Stimulated activated naive CD8-positive, alpha-beta T cell treated with anti-CD3 and anti-CD28 coated beads, Interleukin-15, Interleukin-2, amounts not matched to agents 100 ng/mL and 50 ng/mL, for 24 hours (primary cell): Measurements from ENCODE around the gene SYNE1.

Source experiments
- H3K27ac Mint-ChIP-seq: one replicate; pipeline ENCODE4 v1.8.0; 2021; ENCODE audit warnings: mild to moderate bottlenecking, mixed read lengths
- H3K27me3 Mint-ChIP-seq: one replicate; pipeline ENCODE4 v1.8.0; 2021; ENCODE audit warnings: mixed read lengths
- H3K36me3 Mint-ChIP-seq: one replicate; pipeline ENCODE4 v1.8.0; 2021; ENCODE audit warnings: low read depth, mixed read lengths
- H3K4me1 Mint-ChIP-seq: one replicate; pipeline ENCODE4 v1.8.0; 2021; ENCODE audit warnings: low read depth, mixed read lengths
- H3K4me3 Mint-ChIP-seq: one replicate; pipeline ENCODE4 v1.8.0; 2021; ENCODE audit warnings: mild to moderate bottlenecking, mixed read lengths
- H3K9me3 Mint-ChIP-seq: one replicate; pipeline ENCODE4 v1.8.0; 2021; ENCODE audit warnings: mixed read lengths

SYNE1 gene

DNA sequence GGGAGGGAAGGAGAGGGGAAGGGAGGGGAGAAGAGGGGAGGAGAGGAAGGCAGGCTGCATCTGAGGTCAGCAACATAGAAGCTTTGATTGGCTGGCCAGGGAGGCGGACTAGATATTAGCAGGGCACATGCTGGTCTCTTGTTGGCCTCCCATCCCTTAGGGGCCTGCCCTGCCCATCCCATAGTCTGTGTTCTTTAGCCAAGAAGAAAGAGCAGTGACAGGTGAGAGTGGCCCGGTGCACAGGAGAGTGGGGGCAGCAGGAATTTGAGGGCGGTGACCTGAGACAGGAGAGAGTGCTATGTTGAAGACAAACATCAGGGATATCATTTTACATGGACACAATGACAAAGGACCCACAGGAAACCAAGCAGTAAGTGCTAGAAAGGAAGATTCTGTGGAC, 413.5 kb downstream of the SYNE1 start:
- H3K9me3 Mint-ChIP-seq, result peaks cover 6% of the 10 kb centered on the region
- H3K36me3 Mint-ChIP-seq, result peaks cover 52% of the 10 kb centered on the region
- H3K27ac Mint-ChIP-seq, result no peak overlapping the region
- no peaks in the 10 kb centered on the region for H3K4me1 Mint-ChIP-seq
- H3K27me3 Mint-ChIP-seq, result no peaks in the 10 kb centered on the region
- H3K4me3 Mint-ChIP-seq, result no peak overlapping the region

DNA sequence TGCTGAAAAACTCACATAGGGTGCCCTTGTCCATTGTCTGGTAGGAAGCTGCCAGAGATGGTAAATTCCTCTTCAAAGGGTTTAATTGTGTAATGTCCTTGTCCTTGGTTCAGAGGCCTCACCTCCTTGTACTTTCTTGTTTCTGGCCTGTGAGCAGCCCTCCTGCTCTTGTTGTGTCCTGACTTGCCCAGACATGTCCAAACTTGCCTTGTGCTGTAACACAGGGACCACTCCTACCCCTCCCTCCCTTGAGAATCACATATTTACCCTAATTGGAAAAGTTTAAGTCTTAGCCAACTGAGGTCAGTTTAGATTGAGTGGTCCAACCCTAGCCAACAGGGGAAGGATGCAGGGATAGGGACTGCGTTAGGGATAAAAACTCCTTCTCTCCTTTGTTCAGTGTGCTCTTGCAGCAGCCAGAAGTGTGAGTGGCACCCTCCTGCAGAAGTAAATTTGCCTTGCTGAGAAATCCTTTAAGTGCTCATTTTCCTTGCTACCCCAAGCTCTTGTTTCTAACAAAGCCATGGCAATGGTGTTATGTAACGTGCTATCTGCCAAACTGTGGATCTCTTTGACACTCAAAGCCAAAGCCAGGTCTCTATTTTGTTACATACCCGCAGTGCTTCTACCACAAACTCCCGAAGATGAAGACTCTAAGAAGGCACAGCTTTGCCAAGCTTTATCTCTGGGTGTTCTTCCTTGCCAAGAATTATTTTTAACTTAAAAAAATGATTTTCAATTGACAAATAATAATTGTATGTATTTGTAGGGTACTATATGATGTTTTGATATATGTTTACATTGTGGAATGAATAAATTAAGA, 415.1 kb downstream of the SYNE1 start:
- no peaks in the 10 kb centered on the region for H3K27me3 Mint-ChIP-seq
- H3K4me1 Mint-ChIP-seq, result no peaks in the 10 kb centered on the region
- peaks cover 60% of the 10 kb centered on the region for H3K36me3 Mint-ChIP-seq
- H3K4me3 Mint-ChIP-seq, result no peak overlapping the region
- peaks cover 6% of the 10 kb centered on the region for H3K9me3 Mint-ChIP-seq
- H3K27ac Mint-ChIP-seq, result no peak overlapping the region

DNA sequence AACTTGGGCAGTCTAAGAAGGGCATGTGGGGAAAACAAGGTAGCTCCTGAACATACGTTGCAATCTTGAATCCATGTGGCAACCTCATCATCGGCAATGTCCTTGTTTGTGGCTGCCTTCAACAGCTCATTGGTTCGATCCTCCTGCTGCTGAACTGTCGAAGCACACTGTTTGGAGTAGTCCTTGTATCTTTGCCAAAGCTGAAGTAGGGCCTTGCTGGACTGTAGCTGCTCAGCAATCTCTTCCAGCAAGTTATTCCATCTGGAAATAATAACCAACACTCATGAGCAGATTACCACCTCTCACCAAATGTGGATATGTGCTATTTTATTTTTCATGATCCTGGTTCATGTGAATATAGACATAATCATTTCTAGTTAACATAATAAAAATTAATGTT, 416.4 kb downstream of the SYNE1 start:
- Mint-ChIP-seq H3K9me3 (peaks cover 6% of the 10 kb centered on the region), H3K27me3 (no peaks in the 10 kb centered on the region), H3K4me1 (no peaks in the 10 kb centered on the region), H3K27ac (no peak overlapping the region), H3K4me3 (no peak overlapping the region), H3K36me3 (peaks cover 65% of the 10 kb centered on the region)

DNA sequence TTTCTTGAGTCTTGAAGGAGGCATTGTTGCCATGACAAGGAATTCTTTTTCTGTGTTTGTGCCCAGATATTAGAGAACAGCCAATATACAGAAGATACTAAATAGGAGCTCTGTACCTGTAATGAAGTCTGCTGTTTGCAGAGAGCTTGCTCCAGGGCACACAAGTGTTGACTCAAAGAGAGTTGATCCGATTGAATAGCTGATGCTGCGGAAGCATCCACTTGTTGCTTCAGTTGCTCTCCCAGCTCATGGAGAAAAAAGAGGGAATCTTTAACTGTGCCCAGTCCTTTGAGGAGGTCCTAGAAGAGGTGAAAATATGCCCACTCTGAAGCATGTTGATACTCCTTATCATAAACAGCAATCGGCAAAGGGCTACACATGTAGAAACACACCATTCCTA, 418.3 kb downstream of the SYNE1 start:
- Mint-ChIP-seq H3K4me1 (no peaks in the 10 kb centered on the region), H3K27ac (no peak overlapping the region), H3K9me3 (peaks cover 6% of the 10 kb centered on the region), H3K36me3 (peaks cover 48% of the 10 kb centered on the region), H3K27me3 (no peaks in the 10 kb centered on the region), H3K4me3 (no peak overlapping the region)

DNA sequence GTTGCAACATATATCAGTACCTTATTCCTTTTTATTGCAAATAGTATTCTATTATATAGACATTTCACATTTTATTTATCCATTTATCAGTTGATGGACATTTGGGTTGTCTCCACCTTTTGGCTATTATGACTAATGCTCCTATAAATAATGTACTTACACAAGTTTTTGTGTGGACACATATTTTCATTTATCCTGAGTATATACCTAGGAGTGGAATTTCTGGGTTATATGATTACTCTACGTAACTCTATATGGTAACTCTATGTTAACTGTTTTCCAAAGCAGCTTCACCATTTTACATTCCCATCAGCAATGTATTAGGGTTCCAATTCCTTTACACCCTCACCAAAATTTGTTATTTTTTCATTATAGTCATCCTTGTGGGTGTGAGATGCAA, 424.7 kb downstream of the SYNE1 start:
- Mint-ChIP-seq H3K27ac (no peak overlapping the region), H3K4me3 (no peak overlapping the region), H3K4me1 (no peaks in the 10 kb centered on the region), H3K9me3 (no peaks in the 10 kb centered on the region), H3K27me3 (no peaks in the 10 kb centered on the region), H3K36me3 (peaks cover 29% of the 10 kb centered on the region)

DNA sequence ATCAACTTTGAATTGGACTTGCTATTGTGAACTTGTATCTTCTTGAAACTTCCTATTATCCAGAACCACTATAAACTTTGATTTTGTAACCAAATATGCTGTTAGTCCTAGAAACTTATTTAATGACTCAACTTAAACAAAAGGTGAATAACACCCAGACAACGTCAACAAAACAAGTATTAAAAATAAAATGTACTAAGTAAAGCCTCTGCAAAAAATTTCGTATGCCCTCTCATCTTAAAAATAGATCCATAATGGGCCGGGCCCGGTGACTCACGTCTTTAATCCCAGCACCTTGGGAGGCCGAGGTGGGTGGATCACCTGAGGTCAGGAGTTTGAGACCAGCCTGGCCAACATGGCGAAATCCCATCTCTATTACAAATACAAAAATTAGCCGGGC, 428.0 kb downstream of the SYNE1 start:
- no peak overlapping the region for H3K27ac Mint-ChIP-seq
- H3K4me1 Mint-ChIP-seq, result no peaks in the 10 kb centered on the region
- H3K27me3 Mint-ChIP-seq, result no peaks in the 10 kb centered on the region
- no peak overlapping the region for H3K4me3 Mint-ChIP-seq
- H3K36me3 Mint-ChIP-seq, result peaks cover 37% of the 10 kb centered on the region
- H3K9me3 Mint-ChIP-seq, result no peaks in the 10 kb centered on the region

DNA sequence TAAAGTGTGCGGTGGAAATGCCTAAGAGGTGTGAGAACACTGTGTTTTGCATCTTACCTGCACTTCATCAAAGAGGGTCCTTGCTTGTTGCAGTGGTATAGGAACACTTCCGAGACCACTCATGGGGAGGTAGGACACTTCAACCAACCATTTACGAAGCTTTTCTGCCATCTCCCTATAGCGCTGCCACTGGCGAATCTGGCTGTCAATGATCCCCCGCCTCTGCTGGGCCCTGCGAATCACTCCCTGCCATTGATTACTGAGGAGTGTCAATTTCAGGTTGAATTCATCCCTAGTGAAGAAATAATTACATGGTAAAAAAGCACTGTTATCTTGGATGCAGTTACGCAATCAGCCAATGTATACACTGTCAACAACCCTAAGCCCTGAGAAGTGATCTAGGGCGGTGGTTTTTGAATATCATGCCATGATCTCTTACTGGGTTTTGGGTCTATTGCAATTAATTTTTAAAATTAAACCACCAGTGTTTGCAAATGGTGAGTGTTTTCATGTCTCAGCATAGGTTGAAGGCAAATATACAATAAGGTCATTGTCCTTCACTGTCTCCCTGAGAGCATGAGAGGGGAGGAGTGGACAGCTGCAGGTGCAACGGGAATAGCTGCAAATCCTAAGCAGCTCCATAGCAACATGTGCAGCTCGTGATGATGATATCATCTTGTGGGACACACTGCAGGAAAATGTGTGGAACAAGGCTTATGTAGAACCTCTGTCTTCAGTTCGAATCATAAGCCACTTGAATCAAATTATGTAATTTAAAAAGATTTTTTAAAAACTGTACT, 429.0 kb downstream of the SYNE1 start:
- no peak overlapping the region for H3K27ac Mint-ChIP-seq
- peaks cover 35% of the 10 kb centered on the region for H3K36me3 Mint-ChIP-seq
- no peak overlapping the region for H3K4me3 Mint-ChIP-seq
- H3K4me1 Mint-ChIP-seq, result no peaks in the 10 kb centered on the region
- no peaks in the 10 kb centered on the region for H3K9me3 Mint-ChIP-seq
- H3K27me3 Mint-ChIP-seq, result no peaks in the 10 kb centered on the region

DNA sequence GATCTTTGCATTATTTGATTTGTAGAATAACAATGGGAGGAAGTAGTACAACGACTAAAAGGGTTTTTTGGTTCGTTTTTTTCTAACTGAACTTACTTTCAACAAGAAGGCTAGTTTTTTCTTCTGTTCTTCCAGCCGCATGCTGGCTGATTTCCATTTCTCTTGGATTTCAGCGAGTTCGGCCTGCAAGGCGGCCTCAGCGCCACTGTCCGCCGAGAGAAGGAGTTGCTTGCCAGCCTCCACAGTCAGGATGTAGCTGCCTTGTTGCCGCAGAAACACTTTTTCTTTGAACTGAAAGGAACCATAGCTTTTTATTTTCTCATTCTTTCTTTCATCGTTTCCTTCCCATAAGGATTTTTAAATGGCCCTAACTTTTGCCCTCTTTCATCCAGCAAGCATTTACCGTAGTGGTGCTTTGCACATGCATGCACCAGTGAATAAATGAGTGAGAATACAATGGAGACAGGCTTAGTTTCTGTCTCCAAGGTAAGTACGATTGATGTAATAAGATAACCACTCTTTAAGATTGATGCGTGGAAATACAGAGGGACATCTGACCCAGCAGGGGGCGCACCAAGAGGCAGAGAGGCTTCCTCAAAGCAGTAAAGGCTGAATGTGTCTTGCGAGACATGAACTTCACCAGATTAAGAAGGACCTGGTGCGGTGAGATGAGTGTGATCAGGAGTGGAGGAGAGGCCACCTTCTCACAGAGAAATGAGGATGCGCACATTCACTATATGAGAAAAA, 430.9 kb downstream of the SYNE1 start:
- no peaks in the 10 kb centered on the region for H3K4me1 Mint-ChIP-seq
- no peaks in the 10 kb centered on the region for H3K27me3 Mint-ChIP-seq
- H3K4me3 Mint-ChIP-seq, result no peak overlapping the region
- no peak overlapping the region for H3K27ac Mint-ChIP-seq
- peaks cover 38% of the 10 kb centered on the region for H3K36me3 Mint-ChIP-seq
- H3K9me3 Mint-ChIP-seq, result no peaks in the 10 kb centered on the region

DNA sequence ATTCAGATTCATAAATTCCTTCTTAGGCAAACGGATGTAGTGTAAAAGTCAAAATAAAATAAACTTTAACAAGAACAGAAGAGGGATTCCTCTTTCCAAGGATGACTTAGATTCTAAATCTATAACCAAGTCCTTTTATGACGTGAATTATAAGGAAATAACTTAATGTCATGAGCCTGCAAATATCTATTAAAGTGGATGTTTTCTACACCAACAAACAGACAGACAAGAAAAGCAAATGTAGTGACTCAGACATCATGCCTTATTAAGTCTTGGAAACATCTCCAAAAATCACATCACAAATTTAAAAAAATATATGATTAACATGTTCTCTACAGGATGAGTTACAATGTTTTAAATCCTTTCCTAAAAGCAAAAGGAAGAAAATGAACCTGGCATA, 432.6 kb downstream of the SYNE1 start:
- Mint-ChIP-seq H3K4me3 (no peak overlapping the region), H3K9me3 (no peaks in the 10 kb centered on the region), H3K36me3 (peaks cover 44% of the 10 kb centered on the region), H3K4me1 (no peaks in the 10 kb centered on the region), H3K27ac (no peak overlapping the region), H3K27me3 (no peaks in the 10 kb centered on the region)

DNA sequence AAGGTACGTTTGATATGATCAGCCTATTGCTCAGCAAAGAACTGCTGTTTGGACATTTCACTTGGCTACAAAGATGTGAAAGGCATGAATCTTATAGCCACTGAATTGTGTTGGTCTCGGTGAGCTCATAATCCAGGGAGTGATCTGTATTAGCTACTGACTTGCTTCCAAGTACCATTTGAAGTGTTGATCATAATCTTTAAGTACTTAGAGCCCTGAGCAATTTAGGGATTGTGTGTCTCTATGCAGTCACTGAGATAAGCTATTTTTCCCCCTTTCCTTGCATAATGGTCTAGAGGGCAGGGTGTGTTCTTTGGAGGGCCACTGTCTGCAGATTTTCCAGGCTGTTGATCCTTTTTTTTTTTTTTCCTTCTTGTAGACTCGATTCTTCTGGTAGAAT, 436.0 kb downstream of the SYNE1 start:
- H3K4me1 Mint-ChIP-seq, result peaks cover 4% of the 10 kb centered on the region
- no peaks in the 10 kb centered on the region for H3K27me3 Mint-ChIP-seq
- H3K36me3 Mint-ChIP-seq, result peaks cover 54% of the 10 kb centered on the region
- H3K9me3 Mint-ChIP-seq, result no peaks in the 10 kb centered on the region
- H3K27ac Mint-ChIP-seq, result no peak overlapping the region
- H3K4me3 Mint-ChIP-seq, result no peak overlapping the region

DNA sequence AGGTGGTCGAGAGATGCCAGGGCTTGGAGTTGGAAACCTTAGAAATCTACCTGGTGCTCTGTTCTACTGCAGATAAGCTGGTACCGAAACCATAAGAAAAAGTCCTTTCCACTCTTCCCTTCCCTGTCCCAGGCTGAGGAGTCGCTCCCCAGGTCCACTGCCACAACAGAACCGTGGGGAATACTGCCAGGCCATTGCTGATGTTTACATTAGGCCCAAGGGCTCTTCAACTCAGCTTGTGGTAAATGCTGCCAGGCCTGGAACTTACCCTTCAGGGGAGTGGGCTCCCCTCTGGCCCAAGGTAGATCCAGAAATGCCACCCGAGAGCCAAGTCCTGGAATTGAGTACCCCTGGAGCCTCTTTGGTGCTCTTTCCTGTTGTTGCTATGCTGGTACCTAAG, 441.3 kb downstream of the SYNE1 start:
- Mint-ChIP-seq H3K36me3 (peaks cover 69% of the 10 kb centered on the region), H3K4me1 (peaks cover 4% of the 10 kb centered on the region), H3K27me3 (no peaks in the 10 kb centered on the region), H3K27ac (peak overlapping the region; percentile 42), H3K9me3 (peaks cover 18% of the 10 kb centered on the region), H3K4me3 (no peak overlapping the region)

DNA sequence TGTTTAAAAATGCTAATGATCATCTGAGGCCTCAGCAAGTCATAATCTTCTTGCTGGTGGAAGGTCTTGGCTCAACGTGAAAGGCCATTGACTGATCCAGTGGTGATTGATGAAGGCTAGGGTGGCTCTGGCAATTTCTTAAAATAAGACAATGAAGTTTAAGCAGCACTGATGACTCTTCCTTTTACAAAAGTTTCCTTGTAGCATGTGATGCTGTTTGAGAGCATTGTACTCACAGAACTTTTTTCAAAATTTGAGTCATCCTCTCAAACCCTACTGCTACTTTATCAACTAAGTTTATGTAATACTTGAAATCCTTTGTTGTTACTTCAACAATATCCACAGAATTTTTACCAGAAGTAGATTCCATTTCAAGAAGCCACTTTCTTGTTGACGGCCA, 447.4 kb downstream of the SYNE1 start:
- Mint-ChIP-seq H3K27ac (no peak overlapping the region), H3K27me3 (no peaks in the 10 kb centered on the region), H3K4me1 (peaks cover 52% of the 10 kb centered on the region), H3K9me3 (peaks cover 18% of the 10 kb centered on the region), H3K36me3 (peaks cover 45% of the 10 kb centered on the region), H3K4me3 (no peak overlapping the region)

DNA sequence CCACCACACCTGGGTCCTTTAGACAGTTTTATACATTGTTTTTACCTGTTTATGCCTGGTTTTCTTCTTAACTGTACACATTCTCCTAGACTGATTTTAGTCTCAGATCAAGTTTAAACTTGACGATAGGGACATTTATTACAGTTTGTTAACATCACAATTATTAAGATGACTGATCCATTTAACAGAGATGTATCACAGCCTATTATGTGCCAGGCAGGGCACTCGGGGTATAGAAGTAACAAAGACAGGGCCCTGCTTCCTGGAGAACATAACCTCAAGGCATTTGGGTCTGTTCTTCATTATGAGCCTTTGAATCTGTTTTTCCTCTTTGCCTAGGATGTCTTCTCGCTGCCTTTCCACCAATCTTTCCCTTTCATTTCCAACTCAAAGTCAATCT, 449.2 kb downstream of the SYNE1 start:
- H3K36me3 Mint-ChIP-seq, result peaks cover 35% of the 10 kb centered on the region
- H3K4me3 Mint-ChIP-seq, result no peak overlapping the region
- no peak overlapping the region for H3K27ac Mint-ChIP-seq
- H3K27me3 Mint-ChIP-seq, result no peaks in the 10 kb centered on the region
- peaks cover 11% of the 10 kb centered on the region for H3K9me3 Mint-ChIP-seq
- peaks cover 69% of the 10 kb centered on the region for H3K4me1 Mint-ChIP-seq

DNA sequence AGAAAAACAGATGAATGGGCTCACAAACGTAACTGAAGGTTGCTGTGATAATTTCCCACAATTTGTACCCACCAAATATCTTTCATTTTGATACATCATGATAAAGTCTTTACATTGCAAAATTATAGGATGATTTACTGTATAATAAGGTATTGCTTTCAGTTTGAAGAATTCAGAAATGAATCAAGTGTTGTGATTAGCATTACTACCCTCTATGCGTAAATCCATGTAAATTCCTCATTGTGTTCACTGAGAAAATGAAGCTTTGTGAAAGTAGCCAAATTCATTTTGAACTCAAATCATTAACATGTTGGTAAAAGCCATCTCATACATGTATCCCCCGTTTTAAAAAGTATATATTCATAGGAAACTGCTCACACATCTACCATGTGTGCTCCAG, 450.3 kb downstream of the SYNE1 start:
- peak overlapping the region; percentile 15 for H3K27ac Mint-ChIP-seq
- peaks cover 3% of the 10 kb centered on the region for H3K9me3 Mint-ChIP-seq
- H3K4me1 Mint-ChIP-seq, result peaks cover 81% of the 10 kb centered on the region
- peak overlapping the region; percentile 28 for H3K4me3 Mint-ChIP-seq
- H3K27me3 Mint-ChIP-seq, result no peaks in the 10 kb centered on the region
- peaks cover 27% of the 10 kb centered on the region for H3K36me3 Mint-ChIP-seq
